GM19328 (cell line): ENCODE data around the gene CD83.
"Not testable (repeated sequence)": the region's sequence is repeated elsewhere in the genome, so short reads cannot be mapped to it uniquely, and the experiment has no call there.

Source experiments
- ATAC-seq: cut with Tn5 transposase; IDR thresholded peaks from one replicate; pipeline ENCODE4 v1.9.1; 2021; ENCODE audit warnings: mild to moderate bottlenecking, moderate library complexity; ENCODE audit not compliant: unreplicated experiment

The CD83 gene

GRCh38 chr6:14146506-14147096 lies 29.0 kb downstream of the CD83 start:
- no peak for ATAC-seq

- no peak for ATAC-seq
Observed at GRCh38 chr6:14147891-14148290, 30.3 kb downstream of the CD83 start.

GRCh38 chr6:14148471-14148870 lies 30.9 kb downstream of the CD83 start:
- ATAC-seq: no peak

- ATAC-seq: no peak
Observed at GRCh38 chr6:14149053-14149738, 31.6 kb downstream of the CD83 start.

GRCh38 chr6:14149739-14150130 lies 32.2 kb downstream of the CD83 start:
- ATAC-seq: no peak

- not testable (repeated sequence) for ATAC-seq
Observed at GRCh38 chr6:14151300-14151699, 33.7 kb downstream of the CD83 start.

GRCh38 chr6:14151773-14152172 lies 34.2 kb downstream of the CD83 start:
- no peak for ATAC-seq

GRCh38 chr6:14153228-14153627 lies 35.7 kb downstream of the CD83 start:
- ATAC-seq: no peak

GRCh38 chr6:14159090-14159489 lies 41.5 kb downstream of the CD83 start:
- no peak for ATAC-seq

- ATAC-seq: no peak
Observed at GRCh38 chr6:14162826-14163225, 45.3 kb downstream of the CD83 start.

- no peak for ATAC-seq
Observed at GRCh38 chr6:14165091-14165490, 47.5 kb downstream of the CD83 start.

GRCh38 chr6:14166839-14167238 lies 49.3 kb downstream of the CD83 start:
- ATAC-seq: no peak

- no peak for ATAC-seq
Observed at GRCh38 chr6:14170128-14170527, 52.6 kb downstream of the CD83 start.

GRCh38 chr6:14172562-14172961 lies 55.0 kb downstream of the CD83 start:
- ATAC-seq: no peak

GRCh38 chr6:14174226-14174625 lies 56.7 kb downstream of the CD83 start:
- no peak for ATAC-seq

- no peak for ATAC-seq
Observed at GRCh38 chr6:14174996-14175395, 57.4 kb downstream of the CD83 start.

GRCh38 chr6:14176429-14176828 lies 58.9 kb downstream of the CD83 start:
- no peak for ATAC-seq

- ATAC-seq: no peak
Observed at GRCh38 chr6:14177413-14178082, 60.0 kb downstream of the CD83 start.

GRCh38 chr6:14178083-14178445 lies 60.5 kb downstream of the CD83 start:
- ATAC-seq: no peak

- ATAC-seq: no peak
Observed at GRCh38 chr6:14180609-14181008, 63.0 kb downstream of the CD83 start.

GRCh38 chr6:14182916-14183315 lies 65.3 kb downstream of the CD83 start:
- no peak for ATAC-seq
